EL (cell line): ENCODE data around the gene EYS.

Experiments used
- DNase-seq: peaks from one replicate; pipeline ENCODE4 v3.0.0-alpha.2; 2016

Gene EYS

DNA sequence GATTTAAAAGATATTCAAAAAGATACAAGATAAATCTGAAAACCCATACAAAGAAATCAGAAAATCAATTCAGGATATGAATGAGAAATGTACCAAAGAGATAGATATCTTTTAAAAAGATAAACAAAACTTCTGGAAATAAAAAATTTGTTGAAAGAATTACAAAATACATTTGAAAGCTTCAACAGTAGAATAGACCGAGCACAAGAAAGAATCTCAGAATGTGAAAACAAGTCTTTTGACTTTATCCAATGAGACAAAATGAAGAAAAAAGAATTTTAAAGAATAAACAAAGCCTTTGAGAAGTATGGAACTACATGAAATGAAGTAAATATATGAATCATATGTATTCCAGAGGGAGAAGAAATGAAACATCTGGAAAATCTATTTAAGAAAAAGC, 1011.0 kb downstream of the EYS start:
- no peak for DNase-seq

DNA sequence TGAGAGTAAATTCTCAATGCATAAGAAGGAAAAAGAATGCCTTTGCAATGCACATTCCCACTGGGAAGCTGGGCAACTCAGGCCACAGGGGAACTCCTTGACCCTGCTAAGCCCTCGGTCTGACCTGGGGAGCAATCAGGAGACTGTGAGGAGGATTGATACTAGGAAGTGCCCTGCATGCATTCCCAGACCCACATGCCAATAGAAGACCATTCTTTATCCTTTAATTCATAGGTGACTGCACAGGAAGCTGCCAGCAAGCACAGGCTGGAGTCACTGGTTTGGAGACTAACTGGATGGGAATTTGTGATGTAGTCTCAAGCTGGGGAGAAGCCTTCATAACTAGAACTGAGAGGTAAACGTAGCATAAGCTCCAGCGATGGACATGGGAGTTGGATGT, 1012.7 kb downstream of the EYS start:
- DNase-seq, result no peak

DNA sequence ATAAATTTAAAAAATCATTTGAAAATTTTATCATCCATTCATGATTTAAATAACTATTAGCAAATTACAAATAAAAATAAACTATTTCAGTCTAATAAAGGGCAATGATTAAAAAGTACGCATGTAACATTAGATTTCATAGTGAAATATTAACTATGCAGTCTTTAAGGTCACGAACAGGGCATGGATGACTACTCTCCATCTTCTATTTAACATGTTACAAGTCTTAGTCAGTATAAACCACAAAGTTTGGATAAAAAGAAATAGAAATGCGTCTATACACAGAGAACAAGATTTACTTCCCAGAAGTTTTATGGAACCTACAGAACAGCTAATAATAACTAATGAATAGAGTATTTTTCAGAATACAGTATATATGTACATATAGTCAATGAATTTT, 1016.0 kb downstream of the EYS start:
- DNase-seq, result no peak

- no peak for DNase-seq
Measured at GRCh38 chr6:64685401-64685800, 1021.6 kb downstream of the EYS start.

- DNase-seq, result no peak
Measured at GRCh38 chr6:64683682-64684081, 1023.3 kb downstream of the EYS start.

GRCh38 chr6:64681416-64682160, 1025.4 kb downstream of the EYS start:
- DNase-seq, result no peak

GRCh38 chr6:64680446-64680845, 1026.6 kb downstream of the EYS start:
- no peak for DNase-seq

GRCh38 chr6:64679416-64679815, 1027.6 kb downstream of the EYS start:
- no peak for DNase-seq

- DNase-seq, result no peak
Measured at GRCh38 chr6:64672651-64673050, 1034.4 kb downstream of the EYS start.

- DNase-seq, result no peak
Measured at GRCh38 chr6:64672131-64672530, 1034.9 kb downstream of the EYS start.

GRCh38 chr6:64665137-64665536, 1041.9 kb downstream of the EYS start:
- DNase-seq, result no peak

DNA sequence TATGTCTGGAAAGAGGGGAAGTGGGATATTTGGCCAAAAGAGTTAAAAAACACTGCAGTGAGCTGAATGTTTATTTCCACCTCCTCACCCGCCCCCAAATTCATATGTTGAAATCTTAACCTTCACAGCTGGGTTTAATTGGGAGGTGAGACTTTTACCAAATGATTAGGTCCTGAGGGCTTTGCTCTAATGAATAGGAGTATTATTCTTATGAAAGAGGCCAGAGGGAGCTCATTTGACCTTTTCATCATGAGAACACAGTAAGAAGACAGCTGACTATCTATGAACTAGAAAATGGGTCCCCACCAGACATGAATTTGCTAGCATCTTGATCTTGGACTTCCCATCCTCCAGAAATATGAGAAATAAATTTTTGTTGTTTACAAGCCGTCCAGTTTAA, 1042.5 kb downstream of the EYS start:
- no peak for DNase-seq

- DNase-seq, result no peak
Measured at GRCh38 chr6:64644024-64644423, 1063.0 kb downstream of the EYS start.

DNA sequence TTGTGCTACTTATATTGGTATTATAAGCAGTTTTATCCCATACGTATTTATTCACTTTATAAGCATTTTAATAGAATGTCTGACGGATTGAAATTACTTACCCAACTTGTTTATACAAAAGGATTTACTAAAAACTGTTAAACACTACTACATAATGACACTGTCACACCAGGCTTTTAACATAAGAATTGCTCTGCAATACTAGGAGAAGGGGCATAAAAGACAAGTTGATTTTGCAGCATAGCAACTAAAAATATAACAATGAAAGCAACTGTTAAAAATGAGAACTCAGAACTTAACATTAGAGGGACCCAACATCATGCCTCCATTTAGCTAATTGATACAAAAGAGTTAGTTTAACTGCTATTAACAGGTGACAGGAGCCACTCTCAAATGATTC, 1076.1 kb downstream of the EYS start:
- no peak for DNase-seq

DNA sequence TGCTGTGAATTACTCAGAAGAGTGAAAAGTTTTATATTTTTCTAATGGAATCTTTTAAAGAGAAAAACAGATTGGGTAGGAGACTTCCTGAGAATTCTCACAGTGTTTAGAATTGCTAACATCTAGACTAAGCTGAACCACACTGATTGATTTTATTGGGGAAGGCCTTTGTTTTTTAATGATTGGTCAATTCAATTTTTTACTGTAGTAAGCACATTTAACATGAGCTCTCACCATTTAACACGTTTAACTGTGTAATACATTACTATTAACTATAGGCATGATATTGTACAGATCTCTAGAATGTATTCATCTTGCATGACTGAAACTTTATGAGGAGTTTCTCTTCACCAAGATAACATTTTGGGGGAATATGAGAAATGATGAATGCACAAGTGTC, 1084.1 kb downstream of the EYS start:
- no peak for DNase-seq

DNA sequence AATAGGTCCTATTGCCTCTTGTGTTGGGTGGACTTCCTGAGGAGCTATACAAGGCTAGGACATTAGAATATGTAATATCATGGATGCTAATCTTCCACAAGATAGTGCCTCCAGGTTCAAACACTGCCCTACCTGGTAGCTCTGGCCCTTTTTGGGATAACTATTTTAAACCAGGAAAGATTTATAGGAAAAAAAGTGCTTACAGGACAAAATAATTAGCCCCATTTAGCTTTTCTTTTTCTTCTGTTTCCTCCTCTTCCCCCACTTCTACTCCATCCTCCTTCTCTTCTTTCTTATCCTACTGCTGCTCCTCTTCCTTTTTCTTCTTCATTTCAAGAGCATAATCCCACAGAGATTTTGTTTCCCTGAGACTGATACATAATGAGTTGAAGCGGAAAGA, 1104.0 kb downstream of the EYS start:
- no peak for DNase-seq

DNA sequence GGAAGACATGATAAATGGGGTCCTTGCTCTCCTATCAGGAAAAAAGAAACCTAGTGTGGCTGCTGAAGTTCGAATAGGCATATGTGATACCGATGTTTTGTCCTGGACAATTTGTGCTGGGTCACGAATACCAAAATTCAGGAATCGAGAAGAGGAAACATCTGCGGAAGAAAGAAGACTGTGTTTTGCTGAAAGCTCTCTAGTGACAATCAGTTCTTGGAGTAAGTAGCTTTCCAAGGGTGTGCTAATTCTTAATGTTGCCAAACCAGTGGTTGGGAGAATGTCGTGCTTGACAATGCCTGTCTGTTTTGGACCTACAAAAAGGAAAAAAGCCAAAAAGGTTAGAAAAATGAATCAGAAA, 1115.4 kb downstream of the EYS start:
- no peak for DNase-seq

- no peak for DNase-seq
Measured at GRCh38 chr6:64590965-64591675, 1115.9 kb downstream of the EYS start.

DNA sequence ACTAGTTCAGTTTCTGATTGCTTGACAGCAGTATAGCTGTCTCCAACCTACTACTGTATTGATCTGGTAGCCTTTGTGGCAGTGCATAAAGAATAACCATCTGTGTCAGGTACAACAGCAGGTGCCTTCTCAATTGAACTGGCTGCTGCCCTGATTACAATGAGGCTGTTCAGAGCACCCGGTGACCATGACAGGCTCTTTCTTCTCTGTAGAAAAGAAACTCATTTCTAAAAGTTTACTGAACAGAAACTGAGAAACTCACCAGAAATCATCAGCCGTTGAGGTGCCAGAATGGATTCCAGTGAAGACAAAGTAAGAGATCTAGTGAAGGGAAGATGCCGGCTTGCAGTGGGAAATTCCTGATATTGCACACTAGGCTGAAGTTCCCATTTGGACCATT, 1117.1 kb downstream of the EYS start:
- DNase-seq, result no peak

DNA sequence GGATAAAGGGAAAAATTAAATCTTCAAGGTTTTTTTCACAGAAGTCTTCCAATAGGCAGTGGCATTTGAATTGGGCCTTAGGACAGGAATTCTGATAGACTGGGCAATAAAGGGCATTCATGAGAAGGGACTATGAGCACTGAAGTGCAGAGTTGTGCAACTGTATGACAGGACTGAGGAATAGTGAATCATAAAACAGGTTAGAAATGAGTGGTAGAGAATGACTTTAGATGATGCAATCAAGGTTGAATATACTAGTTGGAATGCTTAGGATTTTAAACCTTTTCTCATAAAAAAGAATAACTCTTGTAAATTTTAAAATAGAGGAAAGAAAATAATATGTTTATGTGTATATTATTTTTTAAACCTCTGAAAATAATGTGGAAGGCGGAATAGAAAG, 1126.7 kb downstream of the EYS start:
- DNase-seq, result no peak

GRCh38 chr6:64553249-64553786, 1153.7 kb downstream of the EYS start:
- DNase-seq, result no peak

DNA sequence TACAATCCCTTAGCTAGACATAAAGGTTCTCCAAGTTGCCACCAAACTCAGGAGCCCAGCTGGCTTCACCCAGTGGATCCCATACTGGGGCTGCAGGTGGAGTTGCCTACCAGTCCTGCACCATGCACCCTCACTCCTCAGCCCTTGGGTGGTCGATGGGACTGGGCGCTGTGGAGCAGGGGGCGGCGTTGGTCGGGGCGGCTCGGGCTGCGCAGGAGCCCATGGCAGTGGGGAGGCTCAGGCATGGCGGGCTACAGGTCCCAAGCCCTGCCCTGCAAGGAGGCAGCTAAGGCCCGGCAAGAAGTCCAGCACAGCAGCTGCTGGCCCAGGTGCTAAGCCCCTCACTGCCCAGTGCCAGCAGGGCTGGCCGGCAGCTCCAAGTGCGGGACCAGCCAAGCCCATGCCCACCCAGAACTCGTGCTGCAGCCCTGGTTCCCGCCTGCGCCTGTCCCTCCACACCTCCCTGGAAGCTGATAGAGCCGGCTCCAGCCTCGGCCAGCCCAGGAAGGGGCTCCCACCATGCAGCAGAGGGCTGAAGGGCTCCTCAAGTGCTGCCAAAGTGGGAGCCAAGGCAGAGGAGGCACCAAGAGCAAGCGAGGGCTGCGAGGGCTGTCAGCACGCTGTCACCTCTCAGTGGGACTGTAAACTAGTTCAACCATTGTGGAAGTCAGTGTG, 1159.3 kb downstream of the EYS start:
- DNase-seq, result no peak

- DNase-seq, result no peak
Measured at GRCh38 chr6:64539917-64540316, 1167.1 kb downstream of the EYS start.

GRCh38 chr6:64538722-64539121, 1168.3 kb downstream of the EYS start:
- DNase-seq, result no peak
